Measurements from ENCODE around the gene UBE2J2. TPM values are rescaled to one million over a fixed set of nuclear protein-coding genes. Genes with fewer than 3 reads are reported as not detected.

UBE2J2 gene
- total and polyA plus RNA-seq, 2 of the 13 experiments (the other 11 are each of a cell fraction or from before 2014, with no cell fraction given) = 25.4 to 29.4 TPM

DNA sequence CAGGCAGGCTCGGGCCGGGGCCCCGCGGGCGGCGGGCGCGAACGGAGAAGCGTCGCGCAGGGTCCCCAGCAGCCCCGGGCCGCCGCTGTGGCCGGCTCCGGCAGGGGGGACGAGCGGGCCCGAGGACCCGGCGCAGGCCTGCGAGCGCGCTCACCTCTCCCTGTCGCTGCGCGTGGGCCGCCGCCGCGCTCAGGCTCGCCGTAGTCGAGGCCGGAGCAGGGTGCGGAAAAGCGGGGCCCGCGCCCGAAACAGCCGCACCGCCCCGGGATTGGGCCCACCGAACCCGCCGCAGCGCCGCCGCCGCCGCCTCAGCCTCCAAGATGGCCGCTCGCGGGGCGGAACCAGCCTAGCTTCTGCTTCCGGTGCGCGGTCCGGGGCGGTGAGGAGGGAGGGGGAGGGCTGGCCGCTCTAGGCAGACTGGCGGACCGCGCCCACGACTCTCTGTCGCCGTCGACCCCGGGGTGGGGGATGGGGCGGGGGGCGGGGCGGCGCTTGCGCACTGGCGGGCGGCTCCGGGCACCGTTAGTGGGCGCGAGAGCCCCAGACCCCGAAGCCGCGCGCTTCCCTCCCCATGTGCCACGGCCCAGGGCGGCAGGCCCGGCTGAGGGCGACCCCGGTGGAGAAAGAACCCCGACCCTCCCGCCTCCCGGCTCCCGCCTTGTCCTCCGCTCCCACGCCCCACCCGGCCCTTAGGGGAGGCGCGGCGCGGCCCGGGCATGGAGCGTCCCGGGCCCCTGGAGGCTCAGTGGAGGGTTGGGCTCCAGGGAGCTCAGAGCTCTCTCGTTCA, at the start of gene UBE2J2 (continued):
- no peak for TF ChIP-seq CEBPB (IDR thresholded peaks at IDR 0.05; ENCODE audit: borderline replicate concordance, low read depth, low read length)
- TF ChIP-seq, protein P1, sequence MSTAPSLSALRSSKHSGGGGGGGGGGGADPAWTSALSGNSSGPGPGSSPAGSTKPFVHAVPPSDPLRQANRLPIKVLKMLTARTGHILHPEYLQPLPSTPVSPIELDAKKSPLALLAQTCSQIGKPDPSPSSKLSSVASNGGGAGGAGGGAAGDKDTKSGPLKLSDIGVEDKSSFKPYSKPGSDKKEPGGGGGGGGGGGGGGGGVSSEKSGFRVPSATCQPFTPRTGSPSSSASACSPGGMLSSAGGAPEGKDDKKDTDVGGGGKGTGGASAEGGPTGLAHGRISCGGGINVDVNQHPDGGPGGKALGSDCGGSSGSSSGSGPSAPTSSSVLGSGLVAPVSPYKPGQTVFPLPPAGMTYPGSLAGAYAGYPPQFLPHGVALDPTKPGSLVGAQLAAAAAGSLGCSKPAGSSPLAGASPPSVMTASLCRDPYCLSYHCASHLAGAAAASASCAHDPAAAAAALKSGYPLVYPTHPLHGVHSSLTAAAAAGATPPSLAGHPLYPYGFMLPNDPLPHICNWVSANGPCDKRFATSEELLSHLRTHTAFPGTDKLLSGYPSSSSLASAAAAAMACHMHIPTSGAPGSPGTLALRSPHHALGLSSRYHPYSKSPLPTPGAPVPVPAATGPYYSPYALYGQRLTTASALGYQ (CRISPR knock-in tag; IDR thresholded peaks at IDR 0.05) = no peak
- no peak; the same call in 1 of the 2 replicates for TF ChIP-seq ERF (CRISPR knock-in tag; IDR thresholded peaks at IDR 0.05)
- TF ChIP-seq RELA (CRISPR knock-in tag; IDR thresholded peaks at IDR 0.05) = no peak
- TF ChIP-seq CHCHD3 (CRISPR knock-in tag; IDR thresholded peaks at IDR 0.05) = peak; percentile 31; the same call in 1 of the 2 replicates
- TF ChIP-seq, protein P2, sequence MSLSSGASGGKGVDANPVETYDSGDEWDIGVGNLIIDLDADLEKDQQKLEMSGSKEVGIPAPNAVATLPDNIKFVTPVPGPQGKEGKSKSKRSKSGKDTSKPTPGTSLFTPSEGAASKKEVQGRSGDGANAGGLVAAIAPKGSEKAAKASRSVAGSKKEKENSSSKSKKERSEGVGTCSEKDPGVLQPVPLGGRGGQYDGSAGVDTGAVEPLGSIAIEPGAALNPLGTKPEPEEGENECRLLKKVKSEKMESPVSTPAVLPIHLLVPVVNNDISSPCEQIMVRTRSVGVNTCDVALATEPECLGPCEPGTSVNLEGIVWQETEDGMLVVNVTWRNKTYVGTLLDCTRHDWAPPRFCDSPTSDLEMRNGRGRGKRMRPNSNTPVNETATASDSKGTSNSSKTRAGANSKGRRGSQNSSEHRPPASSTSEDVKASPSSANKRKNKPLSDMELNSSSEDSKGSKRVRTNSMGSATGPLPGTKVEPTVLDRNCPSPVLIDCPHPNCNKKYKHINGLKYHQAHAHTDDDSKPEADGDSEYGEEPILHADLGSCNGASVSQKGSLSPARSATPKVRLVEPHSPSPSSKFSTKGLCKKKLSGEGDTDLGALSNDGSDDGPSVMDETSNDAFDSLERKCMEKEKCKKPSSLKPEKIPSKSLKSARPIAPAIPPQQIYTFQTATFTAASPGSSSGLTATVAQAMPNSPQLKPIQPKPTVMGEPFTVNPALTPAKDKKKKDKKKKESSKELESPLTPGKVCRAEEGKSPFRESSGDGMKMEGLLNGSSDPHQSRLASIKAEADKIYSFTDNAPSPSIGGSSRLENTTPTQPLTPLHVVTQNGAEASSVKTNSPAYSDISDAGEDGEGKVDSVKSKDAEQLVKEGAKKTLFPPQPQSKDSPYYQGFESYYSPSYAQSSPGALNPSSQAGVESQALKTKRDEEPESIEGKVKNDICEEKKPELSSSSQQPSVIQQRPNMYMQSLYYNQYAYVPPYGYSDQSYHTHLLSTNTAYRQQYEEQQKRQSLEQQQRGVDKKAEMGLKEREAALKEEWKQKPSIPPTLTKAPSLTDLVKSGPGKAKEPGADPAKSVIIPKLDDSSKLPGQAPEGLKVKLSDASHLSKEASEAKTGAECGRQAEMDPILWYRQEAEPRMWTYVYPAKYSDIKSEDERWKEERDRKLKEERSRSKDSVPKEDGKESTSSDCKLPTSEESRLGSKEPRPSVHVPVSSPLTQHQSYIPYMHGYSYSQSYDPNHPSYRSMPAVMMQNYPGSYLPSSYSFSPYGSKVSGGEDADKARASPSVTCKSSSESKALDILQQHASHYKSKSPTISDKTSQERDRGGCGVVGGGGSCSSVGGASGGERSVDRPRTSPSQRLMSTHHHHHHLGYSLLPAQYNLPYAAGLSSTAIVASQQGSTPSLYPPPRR (CRISPR knock-in tag; IDR thresholded peaks at IDR 0.05; ENCODE audit: borderline replicate concordance) = 0 out of 2 replicates have a peak, but pooled peaks have one; percentile 36
- TF ChIP-seq TMF1 (CRISPR knock-in tag; IDR thresholded peaks at IDR 0.05; ENCODE audit: low read depth) = peak; percentile 87
- TF ChIP-seq HES4 (CRISPR knock-in tag; IDR thresholded peaks at IDR 0.05; ENCODE audit: borderline replicate concordance) = no peak
- TF ChIP-seq SMYD3 (CRISPR knock-in tag; IDR thresholded peaks at IDR 0.05) = 0 out of 2 replicates have a peak, but pooled peaks have one; percentile 43
- TF ChIP-seq ZSCAN29 (CRISPR knock-in tag; conservative IDR thresholded peaks at IDR 0.05) = no peak
- no peak for TF ChIP-seq PAWR (CRISPR knock-in tag; IDR thresholded peaks at IDR 0.05; ENCODE audit: borderline replicate concordance)
- TF ChIP-seq TEAD2 (CRISPR knock-in tag; IDR thresholded peaks at IDR 0.05) = no peak
- no peak for TF ChIP-seq ZNF460 (CRISPR knock-in tag; IDR thresholded peaks at IDR 0.05; ENCODE audit: borderline replicate concordance)
- TF ChIP-seq NR2F1 (CRISPR knock-in tag; IDR thresholded peaks at IDR 0.05) = no peak
- TF ChIP-seq MAFF (IDR thresholded peaks at IDR 0.05; ENCODE audit: low read depth, low read length) = no peak
- no peak for TF ChIP-seq ZNF232 (CRISPR knock-in tag; IDR thresholded peaks at IDR 0.05; ENCODE audit: borderline replicate concordance)
- TF ChIP-seq KMT2A (CRISPR knock-in tag; IDR thresholded peaks at IDR 0.05) = peak; percentile 63
- TF ChIP-seq ZNF530 (CRISPR knock-in tag; IDR thresholded peaks at IDR 0.05; ENCODE audit: low read depth) = no peak
- 0 out of 2 replicates have a peak, but pooled peaks have one; percentile 44 for TF ChIP-seq ZBTB42 (CRISPR knock-in tag; IDR thresholded peaks at IDR 0.05)
- no peak for TF ChIP-seq POLR2AphosphoS2 (IDR thresholded peaks at IDR 0.05; ENCODE audit: low read depth, low read length)
- no peak for TF ChIP-seq ZNF556 (CRISPR knock-in tag; IDR thresholded peaks at IDR 0.05; ENCODE audit: borderline replicate concordance)

Data from HepG2 (cell line).